ENCODE measurements around the gene RDX.

DNA sequence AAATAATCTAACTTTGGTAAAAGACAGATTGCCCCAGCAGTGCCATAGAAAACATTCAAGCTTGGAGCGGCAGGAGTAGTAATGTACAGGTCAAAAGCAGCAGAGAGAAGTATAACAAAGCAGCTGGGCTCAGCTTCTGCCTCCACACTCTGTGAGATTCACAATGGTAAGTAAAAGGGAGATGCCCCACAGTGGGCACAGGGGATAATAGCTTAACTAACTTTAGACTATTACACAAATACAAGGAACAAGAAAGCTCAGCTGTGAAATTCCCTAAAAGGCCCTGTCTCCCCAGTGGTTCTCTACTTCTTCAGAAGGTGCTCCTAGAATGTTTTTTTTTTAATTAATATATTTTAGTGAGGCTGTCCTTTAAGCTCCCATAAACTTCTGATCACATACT lies 28.0 kb downstream of the RDX start:
- TF ChIP-seq EP300 (IDR thresholded peaks at IDR 0.05; ENCODE audit: borderline replicate concordance) (no peak), YY1 (IDR thresholded peaks at IDR 0.05; ENCODE audit: low read depth) (no peak), CREB1 (IDR thresholded peaks at IDR 0.05; ENCODE audit: low read depth) (no peak), EGR1 (IDR thresholded peaks at IDR 0.05) (no peak), TAF1 (IDR thresholded peaks at IDR 0.05; ENCODE audit: low read depth) (no peak), RAD21 (IDR thresholded peaks at IDR 0.05; ENCODE audit: low read depth) (no peak)
- TF ChIP-seq, protein P1, sequence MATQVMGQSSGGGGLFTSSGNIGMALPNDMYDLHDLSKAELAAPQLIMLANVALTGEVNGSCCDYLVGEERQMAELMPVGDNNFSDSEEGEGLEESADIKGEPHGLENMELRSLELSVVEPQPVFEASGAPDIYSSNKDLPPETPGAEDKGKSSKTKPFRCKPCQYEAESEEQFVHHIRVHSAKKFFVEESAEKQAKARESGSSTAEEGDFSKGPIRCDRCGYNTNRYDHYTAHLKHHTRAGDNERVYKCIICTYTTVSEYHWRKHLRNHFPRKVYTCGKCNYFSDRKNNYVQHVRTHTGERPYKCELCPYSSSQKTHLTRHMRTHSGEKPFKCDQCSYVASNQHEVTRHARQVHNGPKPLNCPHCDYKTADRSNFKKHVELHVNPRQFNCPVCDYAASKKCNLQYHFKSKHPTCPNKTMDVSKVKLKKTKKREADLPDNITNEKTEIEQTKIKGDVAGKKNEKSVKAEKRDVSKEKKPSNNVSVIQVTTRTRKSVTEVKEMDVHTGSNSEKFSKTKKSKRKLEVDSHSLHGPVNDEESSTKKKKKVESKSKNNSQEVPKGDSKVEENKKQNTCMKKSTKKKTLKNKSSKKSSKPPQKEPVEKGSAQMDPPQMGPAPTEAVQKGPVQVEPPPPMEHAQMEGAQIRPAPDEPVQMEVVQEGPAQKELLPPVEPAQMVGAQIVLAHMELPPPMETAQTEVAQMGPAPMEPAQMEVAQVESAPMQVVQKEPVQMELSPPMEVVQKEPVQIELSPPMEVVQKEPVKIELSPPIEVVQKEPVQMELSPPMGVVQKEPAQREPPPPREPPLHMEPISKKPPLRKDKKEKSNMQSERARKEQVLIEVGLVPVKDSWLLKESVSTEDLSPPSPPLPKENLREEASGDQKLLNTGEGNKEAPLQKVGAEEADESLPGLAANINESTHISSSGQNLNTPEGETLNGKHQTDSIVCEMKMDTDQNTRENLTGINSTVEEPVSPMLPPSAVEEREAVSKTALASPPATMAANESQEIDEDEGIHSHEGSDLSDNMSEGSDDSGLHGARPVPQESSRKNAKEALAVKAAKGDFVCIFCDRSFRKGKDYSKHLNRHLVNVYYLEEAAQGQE (IDR thresholded peaks at IDR 0.05; ENCODE audit: low read depth): no peak
